GM19438 (cell line): ENCODE results near the gene DESI1.
"Not testable (repeated sequence)": the region's sequence is repeated elsewhere in the genome, so short reads cannot be mapped to it uniquely, and the experiment has no call there.

Experiments
- ATAC-seq: cut with Tn5 transposase; IDR thresholded peaks from one replicate; pipeline ENCODE4 v1.9.1; 2021; ENCODE audit warnings: low read depth; ENCODE audit not compliant: unreplicated experiment

The DESI1 gene

GRCh38 chr22:41562461-41562860, 58.4 kb downstream of the DESI1 start:
- ATAC-seq = no peak

- no peak for ATAC-seq
Measured at GRCh38 chr22:41561788-41562187, 59.1 kb downstream of the DESI1 start.

GRCh38 chr22:41561335-41561734, 59.5 kb downstream of the DESI1 start:
- ATAC-seq = no peak

GRCh38 chr22:41560095-41560471, 60.8 kb downstream of the DESI1 start:
- ATAC-seq = no peak

DNA sequence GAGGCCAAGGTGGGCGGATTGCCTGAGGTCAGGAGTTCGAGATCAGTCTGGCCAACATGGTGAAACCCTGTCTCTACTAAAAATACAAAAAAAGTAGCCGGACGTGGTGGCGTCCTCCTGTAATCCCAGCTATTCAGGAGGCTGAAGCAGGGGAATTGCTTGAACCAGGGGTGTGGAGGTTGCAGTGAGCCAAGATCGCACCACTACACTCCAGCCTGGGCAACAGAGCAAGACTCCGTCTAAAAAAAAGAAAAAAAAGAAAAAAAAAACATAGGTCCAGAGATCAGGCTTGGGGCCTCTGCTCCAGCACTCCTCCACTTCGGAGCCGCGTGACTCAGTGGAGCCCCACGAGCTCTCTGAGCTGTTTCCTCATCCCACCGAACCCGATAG, 62.6 kb downstream of the DESI1 start:
- not testable (repeated sequence) for ATAC-seq

DNA sequence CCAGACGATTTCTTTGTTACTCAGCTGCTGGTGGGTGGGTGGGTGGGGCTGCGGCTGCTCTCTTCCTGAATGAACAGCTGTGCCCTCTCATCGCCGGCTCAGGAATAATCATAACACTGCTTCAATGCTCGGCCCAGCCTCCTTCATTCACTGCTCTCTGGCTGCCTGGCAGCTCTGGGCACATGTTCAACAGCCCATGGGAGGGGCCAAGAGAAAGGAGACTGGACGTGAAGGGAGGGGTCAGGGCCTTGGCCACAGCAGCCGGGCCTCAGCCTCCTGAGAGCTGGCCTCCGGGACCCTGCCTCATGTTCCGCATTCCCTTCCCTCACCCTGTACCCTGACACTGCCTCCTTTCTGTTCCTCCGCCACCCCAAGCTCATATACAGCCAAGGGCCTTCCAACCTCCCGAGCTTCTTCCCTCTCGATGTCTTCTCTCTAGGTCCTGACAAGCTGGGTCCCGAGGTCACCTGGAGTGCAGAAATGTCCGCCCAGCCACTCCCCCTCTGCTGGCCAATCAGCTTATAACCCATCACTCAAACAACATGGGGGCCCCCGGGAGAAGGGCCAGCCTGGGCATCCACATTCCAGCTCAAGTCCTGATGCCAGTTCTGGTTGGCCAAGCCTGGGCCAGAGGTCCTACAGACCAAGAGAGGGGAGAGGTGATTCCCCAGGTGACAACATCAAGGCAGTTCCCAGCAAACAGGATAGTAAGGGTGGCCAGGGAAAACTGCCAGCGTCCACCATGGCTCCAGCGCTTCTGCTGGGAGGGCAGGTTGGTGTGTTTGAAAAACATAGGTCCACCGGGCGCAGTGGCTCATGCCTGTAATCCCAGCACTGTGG, 63.2 kb downstream of the DESI1 start:
- no peak for ATAC-seq

GRCh38 chr22:41556561-41556960, 64.3 kb downstream of the DESI1 start:
- no peak for ATAC-seq

- no peak for ATAC-seq
Measured at GRCh38 chr22:41555325-41555982, 65.4 kb downstream of the DESI1 start.

- no peak for ATAC-seq
Measured at GRCh38 chr22:41551877-41552582, 68.8 kb downstream of the DESI1 start.

DNA sequence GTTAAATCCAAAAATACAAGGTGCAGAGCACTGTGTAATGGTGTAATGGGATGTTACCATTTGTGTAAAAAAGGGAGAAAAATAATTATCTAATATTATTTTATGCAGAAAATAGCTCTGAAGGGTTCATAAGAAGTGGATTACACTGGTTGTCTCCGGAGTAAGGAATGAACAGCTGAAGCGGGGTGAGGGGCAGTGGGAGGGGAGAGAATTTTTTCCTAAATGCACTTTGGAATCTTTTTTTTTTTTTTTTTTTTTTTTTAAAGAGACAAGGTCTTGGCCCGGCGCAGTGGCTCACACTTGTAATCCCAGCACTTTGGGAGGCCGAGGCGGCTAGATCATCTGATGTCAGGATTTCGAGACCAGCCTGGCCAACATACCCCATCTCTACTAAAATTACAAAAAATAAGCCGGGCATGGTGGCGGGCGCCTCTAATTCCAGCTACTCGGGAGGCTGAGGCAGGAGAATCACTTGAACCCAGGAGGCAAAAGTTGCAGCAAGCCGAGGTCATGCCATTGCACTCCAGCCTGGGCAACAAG, 69.8 kb downstream of the DESI1 start:
- ATAC-seq = no peak

- ATAC-seq = no peak
Measured at GRCh38 chr22:41548830-41549211, 72.0 kb downstream of the DESI1 start.
